GM18505 (cell line): ENCODE data around the gene TEX19.
"Not testable (repeated sequence)": the region's sequence is repeated elsewhere in the genome, so short reads cannot be mapped to it uniquely, and the experiment has no call there.

Experiments used
- ATAC-seq: cut with Tn5 transposase; IDR thresholded peaks from one replicate; pipeline ENCODE4 v1.9.1; 2021; ENCODE audit not compliant: unreplicated experiment
- POLR2A ChIP-seq: IDR thresholded peaks from 4 replicates; pipeline ENCODE4 v1.6.1; 2011; ENCODE audit warnings: borderline replicate concordance; ENCODE audit not compliant: insufficient read depth, insufficient read length; ENCODE audit errors: extremely low read depth

Gene TEX19

DNA sequence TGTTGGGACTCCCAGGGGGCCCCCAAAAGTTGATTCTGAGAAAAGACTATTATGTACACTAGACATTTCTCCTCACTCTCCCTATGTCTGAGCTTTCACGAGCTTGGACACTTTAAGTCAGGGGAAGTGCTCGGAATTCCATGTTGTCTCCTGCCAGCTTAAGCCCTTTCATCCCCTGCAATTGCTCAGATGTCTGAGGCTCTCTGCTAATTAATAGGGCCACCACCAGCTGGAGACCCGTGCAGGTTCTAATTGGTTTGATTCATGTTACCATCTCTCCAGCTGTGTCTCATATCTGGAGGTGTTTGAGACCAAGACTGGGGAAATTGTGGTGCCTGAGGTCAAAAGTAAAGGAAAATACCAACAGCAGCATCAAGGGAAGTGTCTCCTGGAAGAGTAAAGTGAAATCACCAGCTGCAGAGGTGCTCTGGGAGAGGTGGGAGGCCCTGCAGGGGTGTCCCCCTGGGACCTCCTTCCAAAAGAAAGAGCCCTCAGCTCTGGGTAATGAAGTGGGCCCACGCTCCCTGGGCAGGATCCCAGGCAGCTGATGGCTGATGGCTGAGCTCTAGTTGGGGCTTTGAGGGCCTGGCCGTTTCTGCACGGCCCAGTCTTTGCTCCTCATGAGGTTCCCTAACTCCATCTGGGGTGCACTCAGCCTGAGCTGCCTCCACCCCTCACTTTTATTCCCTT, 6.7 kb downstream of the TEX19 start:
- ATAC-seq, result no peak

DNA sequence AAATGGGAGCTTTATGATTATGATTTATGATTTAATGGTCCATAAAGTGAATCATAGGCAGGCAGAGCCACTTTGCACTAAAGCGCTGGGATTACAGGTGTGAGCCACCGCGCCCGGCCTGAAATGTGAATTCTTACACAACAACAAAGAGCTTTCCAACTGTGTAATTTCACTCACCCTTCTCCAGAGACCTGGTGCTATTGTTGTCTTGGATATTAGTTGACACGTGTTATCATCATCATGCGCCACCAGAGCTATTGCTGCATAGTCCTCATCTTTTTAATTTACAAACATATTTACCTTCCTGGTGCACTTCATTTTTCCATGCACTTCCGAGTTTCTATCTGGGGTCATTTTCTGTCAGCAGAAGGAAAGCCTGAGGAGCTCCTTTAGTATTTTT, 7.7 kb downstream of the TEX19 start:
- no peak for TF ChIP-seq POLR2A
- ATAC-seq, result no peak

More for the DNA sequence above, 6.7 kb downstream of the TEX19 start:
- TF ChIP-seq POLR2A, result no peak

DNA sequence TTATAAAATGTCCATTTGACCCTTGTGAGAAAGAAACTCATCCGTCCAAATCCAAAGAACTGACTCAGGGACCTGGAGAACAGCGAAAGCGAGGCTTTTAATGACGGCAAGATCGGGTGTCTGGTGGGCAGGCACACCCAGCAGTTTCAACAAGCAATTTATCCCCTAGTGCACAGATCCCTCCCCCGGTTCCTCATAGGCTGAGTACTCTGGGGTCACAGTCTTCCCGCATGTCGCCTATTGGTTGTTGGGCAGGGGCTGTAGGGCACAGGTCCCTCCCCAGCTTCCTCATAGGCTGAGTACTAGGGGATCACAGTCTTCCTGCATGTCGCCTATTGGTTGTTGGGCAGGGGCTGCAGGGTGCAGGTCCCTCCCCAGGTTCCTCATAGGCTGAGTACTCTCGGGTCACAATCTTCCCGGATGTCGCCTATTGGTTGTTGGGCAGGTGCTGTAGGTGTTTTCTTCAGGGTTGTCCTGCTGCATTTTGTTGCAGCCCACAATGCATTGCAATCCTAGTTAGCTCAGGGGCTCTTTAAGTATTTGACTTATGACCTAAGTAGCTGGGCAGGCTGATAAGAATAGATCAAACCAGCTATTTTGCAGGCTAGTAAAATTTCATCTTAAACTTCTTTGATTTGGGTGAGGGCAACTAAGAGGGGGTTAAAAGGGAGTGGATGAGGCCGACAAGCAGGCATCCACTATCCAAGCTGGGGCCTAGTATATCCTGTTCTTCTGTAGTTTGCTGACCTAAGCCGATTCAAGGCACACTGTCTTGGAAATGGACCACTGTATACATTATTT, 8.9 kb downstream of the TEX19 start:
- no peak for TF ChIP-seq POLR2A
- ATAC-seq, result no peak

DNA sequence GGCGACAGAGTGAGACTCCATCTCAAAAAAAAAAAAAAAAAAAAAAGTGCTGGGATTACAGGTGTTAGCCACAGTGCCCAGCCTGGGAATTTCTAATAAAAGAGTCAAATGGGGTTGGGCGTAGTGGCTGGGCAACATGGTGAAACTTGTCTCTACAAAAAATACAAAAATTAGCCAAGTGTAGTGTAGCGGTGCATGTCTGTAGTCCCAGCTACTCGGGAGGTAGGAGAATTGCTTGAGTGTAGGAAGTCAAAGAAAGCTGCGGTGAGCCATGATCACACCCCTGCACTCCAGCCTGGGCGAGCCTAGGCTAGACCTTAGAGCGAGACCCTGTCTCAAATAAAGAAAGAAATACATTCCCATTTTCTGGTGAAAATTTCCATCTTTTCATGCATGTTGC, 10.2 kb downstream of the TEX19 start:
- no peak for TF ChIP-seq POLR2A
- ATAC-seq, result no peak

DNA sequence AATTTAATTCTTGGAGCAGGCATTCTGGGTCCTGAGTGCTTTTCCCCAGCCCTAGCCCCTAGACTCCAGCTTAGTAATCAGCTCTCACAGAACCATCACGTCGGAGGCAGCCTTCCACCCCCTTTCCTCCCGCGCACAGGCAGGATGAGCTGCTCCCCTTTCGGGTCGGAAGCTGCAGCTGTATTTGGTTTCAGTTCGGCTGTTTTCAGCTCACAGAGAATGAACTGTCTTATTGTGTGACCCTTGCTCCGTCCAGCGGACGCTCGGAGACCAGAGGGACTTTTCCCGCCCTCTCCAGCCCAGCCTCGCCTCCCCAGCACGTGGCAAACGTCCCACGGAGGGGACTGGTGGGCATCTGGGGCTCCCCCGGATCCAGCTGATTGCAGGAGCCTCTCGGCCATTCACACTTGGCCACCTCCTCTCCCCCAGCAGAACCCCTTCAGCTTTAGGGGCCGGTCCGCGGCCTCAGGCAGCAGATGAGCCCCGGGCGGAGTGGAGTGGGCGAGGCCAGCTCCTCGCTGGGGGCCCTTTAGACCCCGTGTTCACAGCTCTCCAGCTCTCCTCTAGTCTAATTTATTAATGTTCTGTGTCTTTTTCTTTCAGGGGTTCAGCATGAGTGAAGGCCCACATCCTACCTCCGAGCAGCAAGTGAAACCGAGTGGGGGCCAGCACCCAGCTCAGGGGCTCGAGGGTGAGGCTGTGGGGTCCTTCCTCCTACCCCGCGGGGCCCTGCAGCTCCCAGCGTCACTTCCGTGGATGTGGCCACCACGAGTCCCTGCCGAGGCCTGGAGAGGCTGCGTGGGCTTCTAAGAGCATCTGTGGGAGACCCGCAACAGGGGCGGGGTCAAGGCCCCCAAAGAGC, 11.7 kb downstream of the TEX19 start:
- ATAC-seq, result no peak
- TF ChIP-seq POLR2A, result no peak

DNA sequence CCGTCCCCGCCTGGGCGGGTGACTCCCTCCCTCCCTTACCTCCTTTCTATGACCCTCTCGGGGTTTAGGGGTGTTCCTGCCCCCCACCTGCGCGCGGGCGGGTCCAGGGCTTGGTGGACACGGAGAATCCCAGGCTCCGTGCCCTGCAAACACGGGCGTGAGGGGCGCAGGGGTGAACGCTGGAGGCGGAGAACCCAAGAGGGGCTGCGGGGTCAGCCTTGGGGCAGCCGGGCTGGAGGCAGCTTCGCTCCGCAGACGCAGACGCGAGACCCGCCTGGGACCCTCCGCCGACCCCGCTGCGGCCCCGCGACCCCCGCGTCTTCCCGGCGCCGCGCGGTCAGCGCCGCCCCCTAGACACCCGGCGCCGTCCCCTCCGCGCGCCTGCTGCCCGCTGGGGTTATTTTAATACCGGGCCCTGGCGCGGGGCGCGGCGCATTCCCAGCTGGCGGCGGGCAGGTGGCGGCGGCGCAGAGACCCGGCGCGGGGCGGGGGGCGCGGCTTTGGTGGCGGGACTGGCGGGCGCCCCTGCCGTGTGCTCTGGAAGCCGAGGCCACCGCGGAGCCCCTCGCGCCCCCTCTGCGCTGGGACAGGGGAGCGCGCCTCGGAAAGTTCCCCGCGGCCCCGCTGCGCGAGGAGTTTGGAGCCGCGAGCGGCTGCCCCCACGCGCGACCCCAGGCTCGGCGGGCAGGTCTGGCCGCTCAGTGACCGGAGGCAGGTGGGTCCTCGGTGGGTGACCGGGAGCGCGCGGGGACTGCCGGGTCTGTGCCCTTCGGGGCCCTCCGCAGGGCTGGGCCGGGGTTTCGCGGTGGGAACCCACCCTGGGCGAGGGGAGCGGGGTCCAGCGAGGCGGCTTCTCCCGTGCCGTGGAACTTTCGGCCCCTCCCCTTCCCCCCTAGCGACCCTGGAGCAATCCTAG, 12.5 kb downstream of the TEX19 start, which contains the start of gene UTS2R:
Gene UTS2R, plus strand, starts transcription at position 433 of the 916 bp plus-strand sequence. CDS start 2,560 bp downstream, outside the sequence.
- TF ChIP-seq POLR2A, result no peak
- no peak for ATAC-seq

DNA sequence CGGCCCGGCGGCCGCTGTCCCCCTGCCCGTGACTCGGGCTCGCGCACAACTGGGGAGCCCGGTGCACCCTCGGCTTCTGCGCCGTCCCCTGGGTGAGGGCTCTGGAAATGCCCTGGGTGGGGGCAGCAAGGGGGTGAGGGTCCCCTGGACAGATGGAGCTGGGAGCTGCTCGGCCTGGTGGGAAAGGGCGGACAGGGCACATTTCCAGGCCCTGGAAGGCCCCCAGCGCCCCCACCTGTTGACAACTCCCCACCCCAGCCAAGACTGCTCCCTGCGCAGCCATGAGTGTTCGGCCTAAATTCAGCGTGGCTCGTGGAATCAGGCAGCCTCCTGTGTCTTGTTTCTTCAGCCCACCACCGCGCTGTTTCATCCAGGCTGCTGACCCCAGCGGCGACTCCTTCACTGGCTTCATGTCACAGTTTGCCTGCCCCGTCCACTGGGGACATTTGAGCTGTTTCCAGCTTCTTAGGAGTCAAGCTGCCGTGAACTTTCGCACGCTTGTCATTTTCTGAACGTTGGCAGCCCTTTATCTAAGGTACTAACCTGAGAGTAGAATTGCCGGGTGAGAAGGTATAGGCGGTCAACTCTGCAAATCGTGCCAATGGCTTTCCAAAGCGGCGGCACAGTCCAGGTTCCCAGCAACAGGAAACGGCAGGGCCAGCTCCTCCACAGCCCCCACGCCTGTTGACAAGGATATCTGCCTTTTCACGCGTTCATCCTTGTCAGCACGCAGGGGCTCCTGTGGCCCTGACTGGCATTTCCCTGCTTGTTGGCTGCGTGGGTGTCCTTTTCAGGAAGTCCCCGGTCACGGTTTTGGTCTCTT, 13.4 kb downstream of the TEX19 start:
- TF ChIP-seq POLR2A, result no peak
- no peak for ATAC-seq

DNA sequence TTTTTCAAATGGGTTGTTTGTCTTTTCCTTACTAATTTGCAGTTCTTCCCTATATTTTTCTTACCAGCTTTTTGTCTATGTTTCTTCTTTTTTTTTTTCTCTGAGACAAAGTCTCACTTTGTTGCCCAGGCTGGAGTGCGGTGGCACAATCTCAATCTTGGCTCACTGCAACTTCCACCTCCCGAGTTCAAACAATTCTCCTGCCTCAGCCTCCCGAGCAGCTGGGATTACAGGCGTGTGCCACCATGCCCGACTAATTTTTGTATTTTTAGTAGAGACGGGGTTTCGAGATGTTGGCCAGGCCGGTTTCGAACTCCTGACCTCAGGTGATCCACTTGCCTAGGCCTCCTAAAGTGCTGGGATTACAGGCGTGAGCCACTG, 14.0 kb downstream of the TEX19 start:
- ATAC-seq, result not testable (repeated sequence)

DNA sequence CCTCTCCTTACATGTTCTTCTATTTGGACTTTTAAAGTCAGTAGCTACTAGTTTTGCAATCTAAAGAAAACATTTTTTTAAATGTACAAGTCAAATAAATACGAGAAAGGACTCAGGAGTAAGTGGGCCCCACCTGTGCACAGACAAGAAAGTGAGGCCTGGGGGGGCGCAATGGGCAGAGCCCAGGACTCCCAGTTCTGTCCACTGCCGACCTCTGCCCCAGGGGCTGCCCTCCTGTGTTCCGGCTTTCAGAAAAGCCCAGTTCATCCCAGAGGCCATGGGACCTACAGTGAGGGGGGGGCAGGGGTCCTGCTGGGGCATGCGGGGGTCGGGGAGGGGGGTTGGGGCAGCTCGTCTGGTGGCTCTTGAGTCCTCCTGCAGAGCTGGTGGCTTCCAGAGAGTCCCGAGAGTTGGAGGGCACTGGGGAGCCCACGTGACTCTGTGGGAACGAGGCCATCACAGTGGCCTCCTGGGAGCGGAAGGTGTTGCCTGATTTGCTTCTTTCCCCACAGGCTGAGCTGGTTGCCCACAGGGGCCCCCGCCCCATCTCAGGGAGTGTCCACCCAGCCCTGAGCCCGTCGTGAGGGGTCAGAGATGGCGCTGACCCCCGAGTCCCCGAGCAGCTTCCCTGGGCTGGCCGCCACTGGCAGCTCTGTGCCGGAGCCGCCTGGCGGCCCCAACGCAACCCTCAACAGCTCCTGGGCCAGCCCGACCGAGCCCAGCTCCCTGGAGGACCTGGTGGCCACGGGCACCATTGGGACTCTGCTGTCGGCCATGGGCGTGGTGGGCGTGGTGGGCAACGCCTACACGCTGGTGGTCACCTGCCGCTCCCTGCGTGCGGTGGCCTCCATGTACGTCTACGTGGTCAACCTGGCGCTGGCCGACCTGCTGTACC, 14.9 kb downstream of the TEX19 start:
- no peak for TF ChIP-seq POLR2A
- no peak for ATAC-seq

DNA sequence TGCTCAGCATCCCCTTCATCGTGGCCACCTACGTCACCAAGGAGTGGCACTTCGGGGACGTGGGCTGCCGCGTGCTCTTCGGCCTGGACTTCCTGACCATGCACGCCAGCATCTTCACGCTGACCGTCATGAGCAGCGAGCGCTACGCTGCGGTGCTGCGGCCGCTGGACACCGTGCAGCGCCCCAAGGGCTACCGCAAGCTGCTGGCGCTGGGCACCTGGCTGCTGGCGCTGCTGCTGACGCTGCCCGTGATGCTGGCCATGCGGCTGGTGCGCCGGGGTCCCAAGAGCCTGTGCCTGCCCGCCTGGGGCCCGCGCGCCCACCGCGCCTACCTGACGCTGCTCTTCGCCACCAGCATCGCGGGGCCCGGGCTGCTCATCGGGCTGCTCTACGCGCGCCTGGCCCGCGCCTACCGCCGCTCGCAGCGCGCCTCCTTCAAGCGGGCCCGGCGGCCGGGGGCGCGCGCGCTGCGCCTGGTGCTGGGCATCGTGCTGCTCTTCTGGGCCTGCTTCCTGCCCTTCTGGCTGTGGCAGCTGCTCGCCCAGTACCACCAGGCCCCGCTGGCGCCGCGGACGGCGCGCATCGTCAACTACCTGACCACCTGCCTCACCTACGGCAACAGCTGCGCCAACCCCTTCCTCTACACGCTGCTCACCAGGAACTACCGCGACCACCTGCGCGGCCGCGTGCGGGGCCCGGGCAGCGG, 15.7 kb downstream of the TEX19 start:
- no peak for TF ChIP-seq POLR2A
- no peak for ATAC-seq
